ENCODE data around the gene HES1.

- TF ChIP-seq ERF (CRISPR knock-in tag; IDR thresholded peaks at IDR 0.05) (no peak), GTF2F1 (IDR thresholded peaks at IDR 0.05; ENCODE audit: low read depth, low read length) (no peak), POLR2A (conservative IDR thresholded peaks at IDR 0.05) (no peak), NR2F6 (CRISPR knock-in tag; IDR thresholded peaks at IDR 0.05) (no peak), RAD51 (IDR thresholded peaks at IDR 0.05; ENCODE audit: borderline replicate concordance, low read depth) (no peak)
- TF ChIP-seq, protein P1, sequence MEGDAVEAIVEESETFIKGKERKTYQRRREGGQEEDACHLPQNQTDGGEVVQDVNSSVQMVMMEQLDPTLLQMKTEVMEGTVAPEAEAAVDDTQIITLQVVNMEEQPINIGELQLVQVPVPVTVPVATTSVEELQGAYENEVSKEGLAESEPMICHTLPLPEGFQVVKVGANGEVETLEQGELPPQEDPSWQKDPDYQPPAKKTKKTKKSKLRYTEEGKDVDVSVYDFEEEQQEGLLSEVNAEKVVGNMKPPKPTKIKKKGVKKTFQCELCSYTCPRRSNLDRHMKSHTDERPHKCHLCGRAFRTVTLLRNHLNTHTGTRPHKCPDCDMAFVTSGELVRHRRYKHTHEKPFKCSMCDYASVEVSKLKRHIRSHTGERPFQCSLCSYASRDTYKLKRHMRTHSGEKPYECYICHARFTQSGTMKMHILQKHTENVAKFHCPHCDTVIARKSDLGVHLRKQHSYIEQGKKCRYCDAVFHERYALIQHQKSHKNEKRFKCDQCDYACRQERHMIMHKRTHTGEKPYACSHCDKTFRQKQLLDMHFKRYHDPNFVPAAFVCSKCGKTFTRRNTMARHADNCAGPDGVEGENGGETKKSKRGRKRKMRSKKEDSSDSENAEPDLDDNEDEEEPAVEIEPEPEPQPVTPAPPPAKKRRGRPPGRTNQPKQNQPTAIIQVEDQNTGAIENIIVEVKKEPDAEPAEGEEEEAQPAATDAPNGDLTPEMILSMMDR (IDR thresholded peaks at IDR 0.05 in 2 of 3, conservative IDR thresholded peaks at IDR 0.05 in 1 of 3; ENCODE audit: insufficient read depth in 2 of 3, low read depth in 1 of 3, low read length in 3 of 3): no peak
These were observed 37.7 kb upstream of the HES1 start for GRCh38 chr3:194098081-194098842.
